Adrenal gland (tissue), 5 donors: ENCODE data around the gene TH.

Experiments used
- CTCF ChIP-seq, 6 experiments: fragments of 450-650 bp in 4 of 6; fragments of 200-600 bp in 2 of 6; sonication (generic) in 1 of 6; IDR thresholded peaks; 1 replicate in 5 of 6; 2 replicates in 1 of 6; pipeline versions ENCODE4 v1.5.1 to v1.8.0; 2016 to 2021; ENCODE audit warnings: antibody characterized with exemption in 6 of 6, mild to moderate bottlenecking in 2 of 6, moderate library complexity in 1 of 6
- POLR2A ChIP-seq, 2 donors: fragments of 450-650 bp; IDR thresholded peaks; one replicate each; pipeline ENCODE4 v1.6.1; 2017; ENCODE audit warnings: antibody characterized with exemption in 2 of 2, mild to moderate bottlenecking in 2 of 2, moderate library complexity in 1 of 2
- donor health status: DM: no; HTN: no; CAD: no.

GRCh38 chr11:2201542-2201941 is 29.9 kb upstream of the TH start:
- TF ChIP-seq POLR2A (IDR thresholded peaks at IDR 0.05) (no peak), CTCF (IDR thresholded peaks at IDR 0.05) (no peak)
